ENCODE measurements around the gene CCS.
A peak's percentile ranks its signal among the peaks of the same experiment; 100 is the strongest.
"Not testable (repeated sequence)": the region's sequence is repeated elsewhere in the genome, so short reads cannot be mapped to it uniquely, and the experiment has no call there.

Gene CCS

DNA sequence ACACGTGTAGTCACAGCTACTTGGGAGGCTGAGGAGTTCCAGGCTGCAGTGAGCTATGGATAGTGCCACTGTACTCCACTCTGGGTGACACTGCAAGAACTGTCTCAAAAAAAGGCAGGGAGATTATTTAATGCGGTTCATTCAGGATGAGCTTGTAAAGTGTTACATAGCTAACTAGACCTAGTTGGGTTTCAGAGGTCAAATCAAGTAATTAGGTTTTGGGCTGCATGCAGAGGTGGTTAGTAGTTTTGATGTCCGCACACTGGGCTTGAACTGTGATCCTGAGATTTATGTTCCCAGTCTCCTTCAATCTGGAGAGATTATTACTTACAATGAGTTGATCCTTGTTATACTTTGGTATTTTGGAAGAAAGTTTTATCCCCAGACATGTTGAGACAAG lies 43.4 kb downstream of the CCS start:
- TF ChIP-seq, protein P1, sequence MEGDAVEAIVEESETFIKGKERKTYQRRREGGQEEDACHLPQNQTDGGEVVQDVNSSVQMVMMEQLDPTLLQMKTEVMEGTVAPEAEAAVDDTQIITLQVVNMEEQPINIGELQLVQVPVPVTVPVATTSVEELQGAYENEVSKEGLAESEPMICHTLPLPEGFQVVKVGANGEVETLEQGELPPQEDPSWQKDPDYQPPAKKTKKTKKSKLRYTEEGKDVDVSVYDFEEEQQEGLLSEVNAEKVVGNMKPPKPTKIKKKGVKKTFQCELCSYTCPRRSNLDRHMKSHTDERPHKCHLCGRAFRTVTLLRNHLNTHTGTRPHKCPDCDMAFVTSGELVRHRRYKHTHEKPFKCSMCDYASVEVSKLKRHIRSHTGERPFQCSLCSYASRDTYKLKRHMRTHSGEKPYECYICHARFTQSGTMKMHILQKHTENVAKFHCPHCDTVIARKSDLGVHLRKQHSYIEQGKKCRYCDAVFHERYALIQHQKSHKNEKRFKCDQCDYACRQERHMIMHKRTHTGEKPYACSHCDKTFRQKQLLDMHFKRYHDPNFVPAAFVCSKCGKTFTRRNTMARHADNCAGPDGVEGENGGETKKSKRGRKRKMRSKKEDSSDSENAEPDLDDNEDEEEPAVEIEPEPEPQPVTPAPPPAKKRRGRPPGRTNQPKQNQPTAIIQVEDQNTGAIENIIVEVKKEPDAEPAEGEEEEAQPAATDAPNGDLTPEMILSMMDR (IDR thresholded peaks at IDR 0.05) = no peak
- Histone ChIP-seq H3K4me3 (ENCODE audit: low read depth in 1 of 2, low read length in 1 of 2) (no peak overlapping the region), H3K27ac (no peak overlapping the region), H3K36me3 (peaks cover 15% of the 10 kb centered on the region), H3K4me1 (ENCODE audit: control insufficient read depth in 1 of 2, insufficient read depth in 1 of 2, low read depth in 1 of 2, low read length in 1 of 2) (peaks cover 31 to 34% of the 10 kb centered on the region in 2 experiments), H3K9me3 (no peaks in the 10 kb centered on the region), H3K27me3 (no peaks in the 10 kb centered on the region)

DNA sequence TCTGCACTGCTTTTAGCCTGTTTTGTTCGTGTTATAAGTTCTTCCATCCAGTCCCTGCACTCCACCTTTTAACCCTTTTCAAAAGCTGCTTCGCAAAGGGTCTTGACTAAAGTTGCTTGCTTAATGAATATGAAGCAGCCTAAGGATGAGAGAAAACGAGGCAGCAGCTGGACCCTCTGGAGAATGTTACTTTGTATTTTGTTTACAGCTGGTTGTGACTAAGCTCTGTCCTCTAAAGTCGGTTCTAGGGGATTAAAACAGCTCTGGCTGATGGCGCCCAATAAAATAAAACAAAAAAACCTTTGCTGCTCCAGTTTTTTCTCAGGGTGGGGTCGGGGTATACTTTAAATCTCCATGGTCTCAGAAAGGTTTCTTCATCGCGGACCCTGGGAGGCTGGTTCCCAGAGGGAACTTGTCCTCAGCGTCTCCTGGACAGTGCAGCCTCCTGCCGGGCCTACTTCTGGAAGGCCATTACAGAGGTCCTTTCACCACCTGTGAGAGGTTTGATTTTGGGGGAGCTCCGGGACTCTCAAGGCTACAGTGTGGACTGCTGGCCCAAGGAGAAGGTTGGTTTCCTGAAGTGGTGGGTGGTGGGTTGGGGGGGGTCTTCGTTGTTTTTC lies 44.7 kb downstream of the CCS start:
- H3K9me3 ChIP-seq = no peaks in the 10 kb centered on the region
- TF ChIP-seq, protein P1 (IDR thresholded peaks at IDR 0.05) = no peak
- peaks cover 25% of the 10 kb centered on the region for H3K36me3 ChIP-seq
- H3K4me1 ChIP-seq (ENCODE audit: control insufficient read depth in 1 of 2, insufficient read depth in 1 of 2, low read depth in 1 of 2, low read length in 1 of 2) = peaks cover 34 to 40% of the 10 kb centered on the region in 2 experiments
- H3K27me3 ChIP-seq = no peaks in the 10 kb centered on the region
- H3K4me3 ChIP-seq (ENCODE audit: low read depth in 1 of 2, low read length in 1 of 2) = peak overlapping the region; percentile 86 to 99
- peak overlapping the region; percentile 91 for H3K27ac ChIP-seq

DNA sequence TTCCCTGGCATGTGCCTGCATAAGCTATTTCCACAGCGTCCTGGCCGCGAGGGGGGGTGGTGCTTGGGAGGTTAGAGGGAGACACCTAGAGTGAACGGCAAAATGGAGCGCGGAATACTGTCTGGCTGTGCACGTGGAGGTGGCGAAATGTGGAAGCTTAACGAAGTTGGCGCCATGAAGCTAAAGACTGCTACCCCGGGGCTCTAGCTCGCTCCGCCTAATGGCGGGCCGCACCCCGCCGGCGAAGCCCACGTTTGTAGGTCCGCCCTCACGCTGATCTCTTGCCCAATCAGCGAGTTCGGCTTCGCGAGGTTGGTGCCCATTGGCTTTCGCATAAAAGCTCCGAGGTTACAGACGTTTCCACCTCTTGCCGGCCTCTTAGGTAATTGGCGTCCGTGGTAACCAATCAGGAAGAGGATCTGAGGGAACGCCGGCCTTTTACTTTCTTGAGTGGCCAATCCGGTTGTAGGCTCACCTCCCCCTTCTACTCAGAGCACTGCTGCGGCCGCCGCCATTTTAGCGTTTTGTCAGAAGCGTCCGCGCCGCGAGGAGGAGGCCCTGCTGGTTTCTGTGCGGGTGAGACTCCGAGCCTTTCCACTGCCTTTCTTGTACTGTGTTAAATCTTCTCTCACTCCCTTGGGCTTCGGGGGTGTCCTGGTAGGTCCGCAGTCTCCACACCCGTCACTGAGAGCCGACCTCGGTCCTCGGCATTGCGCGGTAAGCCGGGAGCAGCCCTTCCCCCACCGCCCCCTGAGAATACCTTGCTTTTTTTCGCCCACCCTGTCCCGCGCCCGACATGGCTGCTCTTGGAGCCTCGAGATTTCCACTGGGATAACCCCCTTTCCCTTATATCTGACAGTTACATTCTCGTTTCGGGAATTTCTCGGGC lies 45.4 kb downstream of the CCS start, which contains the start of gene RBM4:
Gene RBM4, plus strand, starts transcription at position 527 of the 889 bp plus-strand sequence. CDS start 1,009 bp downstream, outside the sequence.
- Histone ChIP-seq H3K4me1 (ENCODE audit: control insufficient read depth in 1 of 2, insufficient read depth in 1 of 2, low read depth in 1 of 2, low read length in 1 of 2) (peaks cover 34 to 40% of the 10 kb centered on the region in 2 experiments), H3K4me3 (ENCODE audit: low read depth in 1 of 2, low read length in 1 of 2) (peak within 1 kb of the TSS; percentile 86 to 99), H3K27ac (peak within 1 kb of the TSS; percentile 91), H3K9me3 (no peaks in the 10 kb centered on the region), H3K27me3 (no peaks in the 10 kb centered on the region), H3K36me3 (peaks cover 33% of the 10 kb centered on the region)
- TF ChIP-seq, protein P1 (IDR thresholded peaks at IDR 0.05) = peak; percentile 52

DNA sequence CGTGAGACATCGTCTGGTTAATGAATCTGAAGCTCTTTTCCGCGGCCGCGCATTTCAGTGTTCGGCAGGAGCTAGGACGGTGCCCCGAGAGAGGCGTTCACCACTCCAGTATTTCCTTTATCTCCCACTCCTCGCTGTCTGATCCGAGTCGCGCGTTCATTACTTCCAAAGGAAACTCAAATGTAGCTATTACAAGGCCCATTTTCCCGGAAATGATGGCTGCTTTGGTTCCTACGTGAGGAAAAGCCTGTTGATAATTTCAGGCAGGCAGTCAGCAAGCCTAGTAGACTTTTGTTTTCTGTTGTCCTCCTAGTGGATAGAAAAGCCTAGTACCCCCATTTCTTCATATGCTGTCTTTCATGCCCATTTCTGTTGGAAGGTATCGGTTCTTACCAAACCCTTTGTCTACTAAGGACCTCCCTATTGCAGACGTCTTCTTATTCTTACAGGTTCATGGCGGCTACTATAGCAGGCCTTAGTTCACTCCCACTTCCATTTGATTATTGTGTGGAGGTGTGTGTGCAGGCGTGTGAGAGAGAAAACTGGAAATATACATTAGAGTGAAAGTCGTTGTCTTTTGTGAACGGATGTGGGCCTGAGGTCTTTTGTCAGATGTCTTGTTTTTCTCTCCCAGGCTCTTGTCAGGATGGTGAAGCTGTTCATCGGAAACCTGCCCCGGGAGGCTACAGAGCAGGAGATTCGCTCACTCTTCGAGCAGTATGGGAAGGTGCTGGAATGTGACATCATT lies 46.3 kb downstream of the CCS start:
- Histone ChIP-seq H3K27ac (peak overlapping the region; percentile 91), H3K4me3 (ENCODE audit: low read depth in 1 of 2, low read length in 1 of 2) (peak overlapping the region; percentile 86 to 99), H3K27me3 (no peaks in the 10 kb centered on the region), H3K9me3 (no peaks in the 10 kb centered on the region), H3K36me3 (peaks cover 41% of the 10 kb centered on the region), H3K4me1 (ENCODE audit: control insufficient read depth in 1 of 2, insufficient read depth in 1 of 2, low read depth in 1 of 2, low read length in 1 of 2) (peaks cover 34 to 40% of the 10 kb centered on the region in 2 experiments)
- TF ChIP-seq, protein P1 (IDR thresholded peaks at IDR 0.05) = no peak

GRCh38 chr11:66639814-66640340 lies 46.9 kb downstream of the CCS start:
- Histone ChIP-seq H3K4me1 (ENCODE audit: control insufficient read depth in 1 of 2, insufficient read depth in 1 of 2, low read depth in 1 of 2, low read length in 1 of 2) (peaks cover 34 to 40% of the 10 kb centered on the region in 2 experiments), H3K36me3 (peaks cover 47% of the 10 kb centered on the region), H3K4me3 (ENCODE audit: low read depth in 1 of 2, low read length in 1 of 2) (peak overlapping the region; percentile 86 to 99), H3K27ac (peak overlapping the region; percentile 91)
- not testable (repeated sequence) for H3K9me3 ChIP-seq, H3K27me3 ChIP-seq

Data from neutrophil (primary cell).